Adrenal gland (tissue), 5 donors: ENCODE measurements around the gene NR5A2.

Experiments
- POLR2A ChIP-seq, 2 donors: fragments of 450-650 bp; IDR thresholded peaks; one replicate each; pipeline ENCODE4 v1.6.1; 2017; ENCODE audit warnings: antibody characterized with exemption in 2 of 2, mild to moderate bottlenecking in 2 of 2, moderate library complexity in 1 of 2
- TF ChIP-seq, protein P1 (sequence below), 6 experiments: fragments of 450-650 bp in 4 of 6; fragments of 200-600 bp in 2 of 6; sonication (generic) in 1 of 6; IDR thresholded peaks; 1 replicate in 5 of 6; 2 replicates in 1 of 6; pipeline versions ENCODE4 v1.5.1 to v1.8.0; 2016 to 2021; ENCODE audit warnings: antibody characterized with exemption in 6 of 6, mild to moderate bottlenecking in 2 of 6, moderate library complexity in 1 of 6
- donor health status: DM: no; HTN: no; CAD: no.

DNA sequence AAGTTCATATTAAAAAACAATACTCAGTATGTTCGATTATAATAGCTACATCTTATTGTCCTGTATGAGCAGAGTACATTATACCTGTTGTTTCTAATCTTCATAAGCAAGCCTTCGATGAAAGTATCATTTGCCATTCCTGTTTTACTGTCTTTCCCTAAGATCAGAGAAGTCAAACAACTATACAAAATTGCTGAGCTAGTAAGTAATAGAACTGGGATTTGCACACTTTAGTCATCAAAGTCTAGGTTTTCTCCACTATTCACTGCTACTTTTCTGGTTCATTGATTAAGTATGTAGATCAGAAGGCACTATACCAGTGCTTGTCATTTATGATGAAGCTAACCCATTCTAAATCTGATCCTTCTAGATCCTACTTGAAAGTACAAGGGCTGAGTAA, 108.9 kb downstream of the NR5A2 start:
- TF ChIP-seq, protein P1, sequence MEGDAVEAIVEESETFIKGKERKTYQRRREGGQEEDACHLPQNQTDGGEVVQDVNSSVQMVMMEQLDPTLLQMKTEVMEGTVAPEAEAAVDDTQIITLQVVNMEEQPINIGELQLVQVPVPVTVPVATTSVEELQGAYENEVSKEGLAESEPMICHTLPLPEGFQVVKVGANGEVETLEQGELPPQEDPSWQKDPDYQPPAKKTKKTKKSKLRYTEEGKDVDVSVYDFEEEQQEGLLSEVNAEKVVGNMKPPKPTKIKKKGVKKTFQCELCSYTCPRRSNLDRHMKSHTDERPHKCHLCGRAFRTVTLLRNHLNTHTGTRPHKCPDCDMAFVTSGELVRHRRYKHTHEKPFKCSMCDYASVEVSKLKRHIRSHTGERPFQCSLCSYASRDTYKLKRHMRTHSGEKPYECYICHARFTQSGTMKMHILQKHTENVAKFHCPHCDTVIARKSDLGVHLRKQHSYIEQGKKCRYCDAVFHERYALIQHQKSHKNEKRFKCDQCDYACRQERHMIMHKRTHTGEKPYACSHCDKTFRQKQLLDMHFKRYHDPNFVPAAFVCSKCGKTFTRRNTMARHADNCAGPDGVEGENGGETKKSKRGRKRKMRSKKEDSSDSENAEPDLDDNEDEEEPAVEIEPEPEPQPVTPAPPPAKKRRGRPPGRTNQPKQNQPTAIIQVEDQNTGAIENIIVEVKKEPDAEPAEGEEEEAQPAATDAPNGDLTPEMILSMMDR (IDR thresholded peaks at IDR 0.05) = no peak
- no peak for TF ChIP-seq POLR2A (IDR thresholded peaks at IDR 0.05)
